NCI-H82 treated with DMSO at 0.1 percent for 48 hours (cell line): ENCODE results near the gene TACC3.

ENCODE experiments used
- DNase-seq: peaks from one replicate; lab custom pipeline; 2025; ENCODE audit not compliant: unreplicated experiment; lab: John Stamatoyannopoulos, UW

The TACC3 gene

DNA sequence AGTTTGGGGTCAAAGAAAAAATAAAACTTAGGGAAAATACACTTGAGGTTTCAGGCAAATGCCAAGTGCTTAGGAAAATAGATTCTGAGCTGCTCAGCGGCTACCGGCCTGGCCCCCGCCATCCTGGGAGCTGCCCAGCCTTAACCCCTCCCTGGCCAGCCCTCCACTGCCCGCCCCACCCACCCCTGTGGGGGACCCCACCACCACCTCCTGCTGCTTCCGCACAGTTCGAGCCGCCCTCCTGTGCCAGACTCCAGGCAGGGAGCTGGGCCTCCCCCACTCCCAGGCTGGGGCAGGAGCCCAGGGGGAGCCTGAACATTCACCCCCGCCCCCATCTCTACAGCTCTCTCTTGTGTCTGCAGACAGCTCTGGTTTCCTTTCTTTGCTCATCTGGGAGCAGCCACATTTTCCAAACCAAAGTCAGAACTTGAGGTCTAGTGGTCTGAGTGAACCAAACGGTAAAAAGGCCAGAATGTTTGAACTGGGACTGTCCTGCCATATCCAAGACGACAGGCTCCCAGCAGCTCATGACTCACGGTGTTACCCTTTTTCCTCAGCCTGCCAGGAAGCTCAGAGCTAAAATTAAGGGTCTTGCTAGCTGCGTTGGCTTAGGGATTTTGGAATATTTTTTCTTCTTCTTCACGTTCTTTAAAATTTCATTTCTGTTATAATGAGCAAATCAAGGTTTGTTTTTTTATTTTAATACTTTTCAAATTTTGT, 67.1 kb downstream of the TACC3 start:
- no peak for DNase-seq

DNA sequence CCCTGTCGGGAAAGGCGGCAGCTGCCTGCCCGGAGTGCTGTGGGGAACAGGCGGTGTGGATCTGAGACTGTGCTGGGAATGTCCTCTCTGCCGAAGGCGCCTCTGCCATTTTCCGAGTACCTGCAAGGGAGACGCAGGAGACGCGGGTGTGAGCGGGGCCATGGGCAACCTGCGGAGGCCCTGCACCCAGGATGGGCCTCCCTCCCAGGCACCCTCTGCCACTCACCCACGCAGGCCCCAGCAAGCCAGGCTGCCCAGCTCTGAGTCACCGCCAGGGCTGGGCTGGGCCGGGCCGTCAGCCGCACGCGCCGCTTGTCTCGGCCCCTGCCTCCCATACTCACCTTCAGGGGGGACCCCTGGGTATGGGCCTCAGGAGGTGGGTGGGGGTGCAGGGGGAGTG, 68.2 kb downstream of the TACC3 start:
- no peak for DNase-seq

DNA sequence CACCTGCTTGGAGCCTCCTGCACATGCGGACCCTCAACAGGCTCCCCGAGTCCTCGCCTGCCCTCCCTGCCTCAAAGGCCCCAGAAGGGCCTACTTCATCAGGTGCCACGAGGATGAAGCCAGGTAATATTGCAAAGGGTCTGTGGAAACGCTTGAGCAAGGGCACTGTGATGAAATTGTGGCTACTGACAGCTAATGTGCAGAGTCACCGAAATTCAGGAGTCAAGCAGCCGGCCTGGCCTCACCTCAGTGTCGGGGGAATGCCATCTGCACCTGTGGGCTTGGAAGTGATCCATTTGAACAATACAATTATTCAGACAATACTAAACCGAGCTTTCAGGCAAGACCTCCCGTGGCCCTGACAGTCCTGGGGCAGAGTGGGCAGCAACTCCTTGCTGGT, 68.7 kb downstream of the TACC3 start:
- DNase-seq = no peak

DNA sequence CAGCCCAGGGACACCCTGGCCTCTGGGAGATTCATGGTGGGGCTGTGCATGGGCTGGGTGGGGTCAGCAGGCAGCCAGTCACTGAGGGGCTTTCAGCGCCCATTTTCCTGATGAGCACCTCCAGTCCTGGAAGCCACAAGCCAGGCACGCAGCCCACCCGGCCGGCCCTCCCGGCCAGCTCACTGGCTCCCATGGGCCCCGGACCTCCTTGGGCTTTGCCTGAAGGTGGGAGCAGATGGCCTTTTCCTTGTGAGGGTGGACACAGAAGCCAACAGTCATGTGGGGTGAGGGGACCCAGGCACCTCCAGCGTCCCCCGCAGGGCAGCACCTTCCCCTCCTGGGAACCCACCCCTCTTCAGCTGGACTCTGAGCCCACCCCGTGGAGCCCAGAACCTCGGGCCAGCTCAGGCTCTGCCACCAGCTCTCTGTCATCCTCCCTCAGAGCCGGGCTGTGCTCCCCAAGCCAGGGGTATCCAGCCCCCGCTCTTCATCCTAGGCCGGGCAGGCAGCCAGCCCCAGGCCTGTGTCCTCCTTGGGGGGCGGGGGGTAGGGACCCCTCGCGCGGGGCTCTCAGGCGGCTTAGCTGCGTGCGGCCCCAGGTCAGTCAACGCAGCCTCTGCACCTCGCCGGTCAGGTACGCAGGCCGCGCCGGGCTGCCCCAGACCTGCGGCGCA, 71.0 kb downstream of the TACC3 start:
- DNase-seq = no peak

DNA sequence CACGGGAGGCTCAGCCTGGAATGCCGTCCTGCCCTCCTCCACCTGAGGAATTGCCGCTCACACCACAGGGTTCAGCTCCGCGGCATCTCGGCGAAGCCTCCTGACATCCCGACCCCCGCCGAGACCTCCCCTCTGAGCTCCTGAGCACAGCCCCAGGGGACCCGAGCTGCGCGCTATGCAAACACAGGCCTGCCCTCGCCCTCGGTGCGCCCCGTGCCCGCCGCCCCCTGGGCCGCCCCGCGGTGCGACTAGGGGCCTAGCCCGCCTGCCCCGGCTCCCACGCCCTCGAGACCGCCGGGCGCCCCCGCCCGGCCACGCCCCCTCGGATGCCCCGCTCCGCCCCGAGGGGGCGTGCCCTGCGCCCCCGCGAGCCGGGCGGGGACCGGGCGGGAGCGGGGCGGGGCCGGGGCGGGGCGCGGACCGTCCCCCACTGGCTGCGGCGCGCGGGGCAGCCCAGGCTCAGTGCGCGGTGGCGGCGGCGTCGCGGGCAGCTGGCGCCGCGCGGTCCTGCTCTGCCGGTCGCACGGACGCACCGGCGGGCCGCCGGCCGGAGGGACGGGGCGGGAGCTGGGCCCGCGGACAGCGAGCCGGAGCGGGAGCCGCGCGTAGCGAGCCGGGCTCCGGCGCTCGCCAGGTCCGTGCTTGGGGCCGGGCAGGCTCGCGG, 71.6 kb downstream of the TACC3 start, which contains the start of gene FGFR3:
TSS of gene FGFR3 (plus strand) at position 462 of the 664 bp plus-strand sequence. CDS start 642 bp downstream, outside the sequence.
- no peak for DNase-seq

DNA sequence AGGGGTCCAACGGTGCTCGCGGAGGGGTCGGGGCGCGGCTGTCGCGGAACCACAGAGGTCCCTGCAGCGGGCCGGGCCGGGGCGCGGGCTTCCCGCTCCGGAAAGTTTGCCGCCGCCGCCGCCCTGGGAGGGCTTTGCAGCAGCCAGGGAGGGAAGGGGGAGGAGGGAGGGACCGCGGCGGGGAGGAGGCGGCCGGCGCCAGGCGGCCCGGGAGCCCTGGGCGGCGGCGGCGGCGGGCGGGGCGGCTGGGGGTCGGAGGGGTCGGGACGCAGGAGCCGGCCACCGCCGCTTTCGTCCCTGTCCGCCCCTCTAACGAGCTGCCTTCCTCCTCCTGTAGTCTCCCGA, 72.1 kb downstream of the TACC3 start:
- DNase-seq = no peak

DNA sequence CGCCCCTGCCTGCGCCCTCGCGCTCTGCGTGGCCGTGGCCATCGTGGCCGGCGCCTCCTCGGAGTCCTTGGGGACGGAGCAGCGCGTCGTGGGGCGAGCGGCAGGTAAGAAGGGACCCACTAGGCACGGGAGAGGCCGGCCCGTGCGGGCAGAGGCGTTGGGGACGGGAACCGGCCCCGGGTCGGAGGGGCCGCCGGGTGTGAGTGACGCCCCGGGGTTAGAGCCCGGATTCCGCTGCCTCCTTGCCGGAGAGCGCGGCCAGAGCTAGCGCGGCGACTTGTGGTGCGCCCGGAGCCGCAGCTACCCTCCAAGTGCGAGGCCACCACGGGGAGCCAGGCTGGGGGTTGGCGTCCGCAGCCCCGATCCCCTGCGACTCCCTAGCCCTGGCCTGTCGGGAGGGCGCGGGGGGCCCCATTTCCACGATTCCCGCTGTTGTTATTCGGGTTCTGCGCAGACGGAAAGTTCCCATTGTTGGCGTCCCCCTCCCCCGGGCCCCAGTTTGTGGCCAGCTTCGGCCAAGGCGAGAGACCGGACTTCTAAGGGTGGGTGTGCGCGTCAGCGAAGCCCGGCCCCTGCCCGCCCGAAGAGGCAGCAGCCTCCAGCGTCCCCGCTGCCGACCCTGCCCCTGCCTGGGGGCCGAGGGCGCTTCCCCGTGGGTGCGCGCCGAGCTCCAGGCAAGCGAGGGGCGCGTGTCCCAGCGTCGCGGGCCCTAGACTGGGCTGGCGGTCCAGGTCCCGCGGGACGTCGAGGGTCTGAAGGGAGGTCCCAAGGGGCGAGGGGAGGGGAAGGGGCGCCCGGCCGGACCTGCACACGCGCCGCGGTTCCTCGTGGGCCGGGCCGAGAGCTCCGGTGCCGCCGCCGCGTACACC, 72.9 kb downstream of the TACC3 start:
- no peak for DNase-seq
